RPMI7951 (cell line): ENCODE results near the gene FILIP1L. TPM values are rescaled to one million over a fixed set of nuclear protein-coding genes. Genes with fewer than 3 reads are reported as not detected.

Experiments
- DNase-seq: peaks from one replicate; pipeline ENCODE4 v3.0.0-alpha.2; 2012; ENCODE audit warnings: low read depth
- total RNA-seq: library from RNA; depleted of rRNA; stranded (reverse); fragments of >200 nt; shearing (Covaris generic); gene quantifications from 2 replicates; pipeline ENCODE4 v1.2.3, GENCODE V29; 2014

The FILIP1L gene
- total RNA-seq, 1 experiment from 2014 or later, result not detected

DNA sequence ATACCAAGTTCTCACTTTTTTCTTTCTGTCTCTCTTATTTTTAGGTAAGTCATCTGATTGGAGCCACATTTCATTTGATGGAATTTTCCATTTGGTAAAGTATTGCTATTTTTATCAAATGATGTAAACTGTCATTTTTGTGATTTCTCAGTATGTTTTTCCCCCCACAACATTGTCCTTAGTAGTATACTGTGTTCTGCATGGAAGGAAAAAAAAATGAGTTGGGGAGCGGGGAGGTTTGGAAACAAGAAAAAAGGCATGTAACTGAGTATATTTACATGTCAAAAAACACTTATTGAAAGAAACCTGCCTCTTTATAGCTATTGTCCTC, 104.2 kb downstream of the FILIP1L start:
- DNase-seq, result no peak

DNA sequence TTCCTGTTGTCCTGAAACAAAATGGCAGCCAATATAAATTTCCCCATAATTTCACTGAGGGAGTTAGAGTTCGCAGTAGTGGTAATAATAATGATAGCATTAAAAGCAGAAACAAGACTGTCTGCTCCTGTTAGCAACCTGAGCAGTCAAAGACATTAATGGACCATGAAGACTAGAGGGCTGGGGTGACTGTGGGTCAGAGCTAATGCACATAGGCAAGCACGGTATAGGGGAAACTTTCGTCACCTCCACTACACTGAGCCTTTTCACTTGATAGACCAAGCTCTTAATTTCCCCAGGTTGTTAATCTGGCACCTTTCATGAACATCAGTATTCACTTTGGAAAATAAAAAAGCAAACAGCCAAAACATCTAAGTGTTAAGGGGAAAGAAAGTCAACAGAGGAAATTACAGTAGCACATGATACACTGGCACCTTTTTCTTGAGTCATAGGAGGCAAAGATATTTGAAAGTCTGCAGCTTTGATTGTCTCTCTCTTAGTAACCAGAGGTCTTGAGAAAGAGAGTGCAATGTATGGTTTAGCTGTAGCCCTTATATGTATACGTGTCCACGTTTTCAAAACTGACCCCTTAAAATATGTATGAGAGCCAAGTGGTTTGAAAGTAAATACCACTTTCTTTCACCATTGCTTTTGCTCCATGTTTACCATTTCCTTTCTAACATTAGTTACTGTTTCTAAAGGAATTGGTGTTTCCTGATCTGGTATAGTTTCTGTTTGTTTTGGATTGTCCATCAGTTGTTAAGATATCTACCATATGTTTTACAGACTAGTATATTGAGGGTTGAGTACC, 104.8 kb downstream of the FILIP1L start:
- no peak for DNase-seq

DNA sequence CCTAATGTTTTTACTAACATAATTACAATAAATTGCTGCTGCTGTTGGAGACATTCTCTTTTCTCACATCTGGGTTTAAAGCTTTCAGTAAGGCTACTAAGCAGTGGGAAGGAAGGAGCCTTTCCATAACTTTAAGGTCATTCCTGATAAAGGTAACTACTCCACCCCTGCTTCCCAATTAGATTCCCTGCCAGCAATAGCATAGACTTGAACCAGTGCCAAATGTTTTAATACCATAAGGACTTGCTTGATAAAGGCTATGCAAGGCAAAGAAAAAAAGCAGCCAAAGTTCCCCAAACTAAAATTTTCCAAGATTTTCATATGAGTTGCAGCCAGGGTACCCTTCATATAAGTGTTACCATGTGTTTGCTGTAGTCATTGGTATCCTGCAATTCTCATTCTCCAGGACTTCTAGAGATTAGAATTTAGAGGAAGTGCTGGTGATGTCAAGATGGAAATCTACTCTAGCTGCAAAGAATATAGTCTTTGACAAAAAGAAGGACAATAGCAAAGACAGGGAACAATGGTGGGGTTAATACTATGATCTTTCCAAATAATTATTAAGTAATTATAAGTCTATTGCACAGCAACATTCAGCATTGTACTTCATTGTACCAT, 106.1 kb downstream of the FILIP1L start:
- no peak for DNase-seq

DNA sequence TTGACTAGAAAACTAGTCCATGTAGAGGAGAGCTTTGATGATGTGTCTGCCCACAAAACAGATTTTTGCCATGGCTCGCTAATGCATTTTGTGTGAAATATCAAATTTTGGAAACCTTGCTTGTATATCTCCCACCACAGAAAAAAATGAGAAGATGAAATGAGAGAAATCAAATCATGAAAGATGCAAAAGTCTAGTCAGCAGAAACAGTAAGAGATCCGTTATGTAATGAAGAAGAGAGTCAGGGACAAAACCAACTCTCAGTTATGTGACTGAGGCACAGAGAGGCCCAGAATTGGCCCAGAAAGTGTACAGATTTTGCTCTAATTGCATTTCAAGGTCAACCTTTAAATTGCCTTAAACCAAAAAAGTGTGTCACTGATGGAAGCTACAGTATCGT, 107.0 kb downstream of the FILIP1L start:
- DNase-seq, result no peak

DNA sequence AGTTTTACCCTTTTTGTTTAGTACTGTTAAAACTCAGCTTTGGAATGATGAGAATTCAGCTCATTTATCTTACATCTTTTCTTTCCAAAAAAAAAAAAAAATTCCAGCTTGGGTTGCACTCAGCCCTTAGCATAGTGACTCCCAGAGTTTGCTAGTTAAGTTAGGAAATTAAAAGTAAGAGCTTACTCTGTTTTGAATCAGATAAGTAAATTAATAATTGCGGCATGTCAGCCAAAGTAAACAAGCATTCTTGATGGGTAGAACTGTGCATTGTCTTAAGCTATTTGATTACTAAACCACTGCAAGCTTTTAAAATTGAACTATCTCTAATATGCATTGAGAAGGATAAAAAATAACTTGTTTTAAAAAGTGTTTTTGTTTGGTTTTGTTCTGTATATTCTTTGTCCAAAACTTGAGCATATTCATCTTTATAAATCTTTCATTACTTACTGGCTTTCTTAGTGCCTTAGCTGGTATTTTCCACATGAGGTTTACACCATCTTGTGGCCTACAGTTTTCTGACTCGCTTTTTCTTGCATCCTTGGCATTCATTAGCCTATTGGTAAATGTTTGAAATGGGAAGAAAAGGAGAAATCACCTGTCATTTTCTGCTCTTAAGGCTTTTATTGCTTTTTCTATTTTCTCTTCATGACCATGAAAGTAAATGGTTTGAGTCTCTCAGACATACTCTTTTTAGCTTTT, 107.6 kb downstream of the FILIP1L start:
- DNase-seq, result peak; percentile 36

DNA sequence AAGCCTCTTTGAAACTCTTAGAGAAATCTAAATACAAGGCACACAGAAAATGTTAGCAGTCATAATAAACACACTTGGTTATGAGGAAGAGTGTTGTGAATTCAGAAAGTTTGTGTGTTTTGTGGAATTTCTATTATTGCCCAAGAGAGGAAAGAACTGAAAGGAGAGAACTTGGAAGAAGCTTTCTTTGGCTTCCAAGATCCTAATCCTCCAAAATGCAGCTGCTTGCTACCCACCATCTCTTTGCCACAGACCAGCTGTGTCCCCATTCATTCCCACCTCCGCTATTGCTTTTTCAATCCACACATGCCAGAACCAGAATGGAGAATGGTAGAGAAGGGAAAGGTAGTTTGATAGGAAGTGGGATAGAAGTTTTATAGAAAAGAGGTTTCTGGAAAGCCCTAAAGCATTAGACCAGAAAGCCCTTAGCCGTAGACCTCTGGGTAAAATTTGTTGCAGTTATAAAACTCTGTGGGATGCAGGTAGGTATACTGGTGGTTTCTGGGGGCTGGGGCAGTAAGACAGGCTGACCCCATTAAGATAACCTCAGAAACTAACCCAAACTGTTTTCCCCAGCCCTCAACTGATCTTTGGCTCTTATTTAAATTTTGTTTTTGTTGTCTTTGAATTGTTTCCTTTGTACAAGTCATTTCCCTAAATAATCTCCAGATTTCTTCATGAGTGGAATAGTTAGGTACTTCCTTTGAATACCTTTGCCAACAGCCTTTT, 108.5 kb downstream of the FILIP1L start:
- no peak for DNase-seq

DNA sequence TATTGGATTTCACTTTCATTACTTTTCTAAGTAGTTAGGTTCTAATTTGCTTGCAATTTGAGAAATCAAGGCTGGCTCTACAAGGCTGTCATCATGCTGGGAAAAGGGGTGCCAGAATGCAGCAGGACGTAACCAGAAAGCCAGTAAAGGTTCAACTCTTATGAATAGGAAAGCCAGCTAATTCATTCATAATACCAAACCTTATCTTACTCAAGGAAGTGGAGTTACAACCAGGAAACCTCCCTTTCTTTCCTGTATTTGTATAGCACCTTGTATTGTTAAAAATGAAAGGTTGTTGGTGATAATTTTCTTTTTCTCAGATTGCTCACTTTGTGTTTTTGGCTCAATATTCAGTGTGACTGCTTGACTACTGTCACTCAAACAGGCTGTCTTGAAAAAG, 109.4 kb downstream of the FILIP1L start:
- DNase-seq, result no peak

DNA sequence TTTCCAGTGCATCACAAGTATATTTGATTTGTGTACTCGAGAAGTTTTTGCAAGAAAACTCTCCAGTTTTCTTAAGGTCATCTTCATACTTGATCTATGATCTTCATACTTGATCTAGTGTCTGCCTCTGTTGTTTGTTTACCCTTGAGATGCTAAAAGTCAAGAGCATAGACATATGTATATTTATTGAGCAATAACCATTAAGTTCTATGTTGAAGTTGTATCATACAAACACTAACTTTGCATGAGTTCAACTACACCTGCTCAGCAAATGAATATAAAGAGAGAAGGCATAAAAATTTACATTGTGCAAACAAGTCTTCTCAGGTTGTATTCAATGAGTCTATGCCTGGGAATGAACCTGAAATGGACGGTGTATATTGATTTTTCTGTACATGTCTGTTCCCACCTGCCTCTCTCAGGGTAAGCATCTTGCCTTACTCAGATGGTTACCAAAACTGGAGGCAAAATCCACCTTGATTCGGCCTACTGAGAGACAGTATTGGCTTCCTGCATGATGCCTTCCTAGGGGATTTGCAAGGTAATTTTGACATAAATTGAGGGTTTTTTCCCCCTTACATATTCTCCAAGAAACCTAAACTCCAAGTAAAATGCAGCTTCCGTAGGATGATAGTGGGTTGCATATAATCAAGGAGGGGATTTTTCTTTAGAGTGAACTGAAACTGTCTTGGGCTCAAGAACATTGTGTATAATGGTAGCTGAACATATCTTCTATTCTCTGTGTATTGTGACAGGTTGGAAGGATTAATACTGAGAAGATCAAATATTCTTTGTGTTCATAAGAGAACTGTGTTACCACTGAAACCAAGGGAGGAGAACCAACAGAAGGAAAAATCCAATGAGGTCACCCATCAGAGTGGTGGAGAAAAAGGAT, 110.4 kb downstream of the FILIP1L start:
- DNase-seq, result no peak

DNA sequence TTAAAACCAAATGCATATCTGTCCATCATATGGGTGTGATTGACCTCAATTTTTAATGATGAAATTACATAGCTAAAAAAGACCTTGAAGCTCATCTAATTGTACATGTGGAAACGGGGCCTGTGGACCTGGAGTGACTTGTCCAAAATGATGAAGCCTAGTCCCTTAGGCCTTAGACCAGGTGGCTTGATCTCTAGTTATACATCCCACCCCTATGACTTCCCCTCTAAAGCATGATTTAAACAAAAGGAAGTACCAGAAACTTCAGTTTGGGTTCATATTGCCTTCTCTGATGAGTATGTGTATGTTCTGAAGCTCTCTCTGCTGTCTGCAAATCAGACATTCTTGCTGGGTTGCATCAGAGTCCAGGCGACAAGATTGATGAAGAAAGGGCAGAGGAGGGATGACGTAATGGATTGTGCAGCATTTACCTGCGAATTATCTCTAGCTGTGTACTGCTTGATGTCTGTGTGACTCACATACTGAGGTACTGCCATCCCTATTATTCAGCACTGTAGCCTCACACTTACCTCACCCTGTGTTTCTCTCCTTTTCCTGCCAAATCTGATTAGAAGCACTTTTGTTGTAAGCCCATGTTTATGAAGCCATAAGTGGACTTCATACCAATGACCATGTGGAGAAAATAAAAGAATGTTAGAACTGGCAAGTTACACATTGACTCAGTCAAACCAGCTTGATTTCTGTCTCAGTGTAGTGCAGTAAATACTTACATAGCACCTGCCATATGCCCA, 111.5 kb downstream of the FILIP1L start:
- DNase-seq, result peak; percentile 73

DNA sequence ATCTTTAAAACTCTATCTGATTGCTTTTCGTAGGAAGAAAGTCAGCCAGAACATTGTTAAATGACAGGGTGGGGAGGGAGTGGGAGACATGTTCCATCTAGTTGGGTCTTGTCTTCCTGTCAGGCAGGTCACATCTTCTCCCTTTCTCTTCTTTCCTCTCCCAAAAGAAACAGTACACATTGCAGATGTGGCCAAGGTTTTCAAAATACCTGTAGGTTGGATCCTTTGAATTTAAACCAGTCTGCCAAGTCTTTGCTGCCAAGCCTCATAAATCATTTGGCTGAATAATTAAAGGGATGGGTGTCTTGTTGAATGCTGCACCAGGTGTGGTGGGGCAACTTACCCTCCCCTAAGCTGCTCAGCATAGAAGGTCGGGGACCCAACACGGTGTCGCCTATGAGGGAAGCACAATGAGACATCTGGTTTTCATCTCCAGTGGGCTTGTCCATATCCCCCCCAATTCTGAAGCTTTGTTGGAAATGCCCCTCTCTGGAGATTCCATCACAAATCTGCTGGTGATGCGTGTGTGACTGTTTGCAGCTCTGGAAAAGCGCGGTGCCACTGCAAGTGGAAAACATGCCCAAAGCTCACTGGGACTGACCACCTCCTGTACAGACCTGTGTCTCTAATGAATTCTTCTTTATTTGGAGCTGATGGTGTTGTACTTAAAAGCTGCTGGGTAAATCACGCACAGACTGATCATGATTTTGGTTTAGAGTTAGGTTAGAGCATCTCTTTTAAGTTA, 112.6 kb downstream of the FILIP1L start:
- no peak for DNase-seq

DNA sequence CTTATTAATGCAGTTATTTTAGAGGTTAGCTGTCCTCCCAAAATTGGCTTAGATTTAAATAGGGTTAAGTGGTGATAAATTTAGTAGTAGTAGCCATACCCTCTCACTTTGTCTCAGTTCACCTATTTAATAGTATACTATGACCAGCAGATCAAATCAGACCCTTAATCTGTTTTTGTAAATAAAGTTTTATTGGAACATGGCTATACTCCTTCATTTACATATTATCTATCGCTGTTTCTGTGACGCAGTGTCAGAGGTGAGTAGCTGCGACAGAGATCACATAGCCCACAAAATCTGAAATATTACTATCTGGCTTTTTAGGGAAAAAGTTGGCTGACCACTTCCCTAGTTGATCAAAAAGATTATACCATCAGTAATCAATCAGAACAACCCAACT, 113.2 kb downstream of the FILIP1L start:
- no peak for DNase-seq

DNA sequence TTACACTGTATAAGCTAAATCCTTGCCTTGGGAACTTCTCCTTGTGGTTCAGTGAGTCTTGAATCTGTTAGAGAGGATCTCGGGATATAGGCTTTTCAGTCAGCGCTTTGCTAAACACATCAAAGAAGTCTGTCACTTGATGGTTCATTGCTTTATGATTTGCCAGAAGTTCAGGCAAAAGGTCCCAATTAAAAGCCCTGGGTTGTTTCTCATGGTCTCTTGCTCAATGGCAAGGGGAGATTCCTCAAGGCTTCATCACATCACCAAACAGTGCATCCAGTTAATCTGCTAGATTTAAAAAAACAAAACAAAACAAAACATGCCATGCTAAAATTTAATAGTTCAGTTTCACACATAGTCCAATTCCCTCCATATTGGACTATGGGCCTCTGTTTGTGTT, 114.8 kb downstream of the FILIP1L start:
- DNase-seq, result no peak

DNA sequence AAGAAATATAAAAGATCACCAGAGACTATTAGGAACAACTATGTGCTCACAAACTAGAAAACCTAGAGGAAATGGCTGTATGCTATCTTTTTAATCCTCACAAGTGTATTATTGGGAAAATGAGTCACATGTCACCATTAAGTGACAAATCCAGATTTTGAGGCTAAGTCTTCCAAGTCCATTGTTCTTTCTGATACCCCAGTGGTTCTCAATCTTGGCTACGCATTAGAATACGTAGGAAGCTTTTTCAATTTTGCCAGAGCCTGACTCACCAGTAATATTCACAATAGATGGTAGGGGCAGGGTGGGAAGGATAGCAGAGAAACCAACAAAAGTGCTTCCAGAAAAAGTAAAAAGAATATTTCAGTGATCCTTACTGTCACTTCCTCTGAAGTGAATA, 117.0 kb downstream of the FILIP1L start:
- DNase-seq, result no peak

DNA sequence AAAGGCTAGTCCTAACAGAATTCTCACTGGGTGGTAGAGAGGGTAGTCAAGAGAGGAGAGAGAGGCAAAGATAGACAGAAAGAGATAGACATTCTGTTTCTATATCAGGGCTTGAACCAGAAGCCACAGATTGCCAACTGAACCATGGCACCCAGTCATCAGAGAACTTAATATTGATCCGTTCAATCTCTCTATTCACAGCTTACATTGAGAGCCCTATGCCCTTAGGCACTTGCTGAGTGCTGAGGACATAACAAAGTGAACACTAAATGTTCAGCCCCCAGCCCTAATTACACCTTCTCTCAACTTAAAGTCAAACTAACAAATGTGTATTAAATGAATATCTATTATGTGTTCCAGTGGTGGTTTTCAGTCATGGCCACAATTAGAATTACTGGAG, 124.1 kb downstream of the FILIP1L start:
- DNase-seq, result no peak

DNA sequence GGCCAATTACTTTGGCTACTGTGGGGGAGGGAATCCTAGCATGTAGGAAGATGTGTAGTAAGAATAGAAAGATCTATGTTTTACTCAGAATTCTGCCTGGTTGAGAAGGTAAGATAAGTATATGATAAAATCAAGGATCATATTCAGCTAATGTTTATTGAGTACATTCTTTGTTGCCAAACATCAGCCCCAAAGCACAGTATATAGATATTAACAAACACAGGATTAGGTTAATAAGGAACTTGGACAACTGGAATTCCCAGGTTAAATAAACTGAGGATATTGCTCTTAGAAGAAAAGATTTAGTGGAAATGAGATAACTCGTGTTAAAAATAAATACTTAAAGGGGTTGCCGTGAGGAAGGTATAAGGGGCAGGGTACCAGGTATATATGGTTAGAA, 129.6 kb downstream of the FILIP1L start:
- no peak for DNase-seq

DNA sequence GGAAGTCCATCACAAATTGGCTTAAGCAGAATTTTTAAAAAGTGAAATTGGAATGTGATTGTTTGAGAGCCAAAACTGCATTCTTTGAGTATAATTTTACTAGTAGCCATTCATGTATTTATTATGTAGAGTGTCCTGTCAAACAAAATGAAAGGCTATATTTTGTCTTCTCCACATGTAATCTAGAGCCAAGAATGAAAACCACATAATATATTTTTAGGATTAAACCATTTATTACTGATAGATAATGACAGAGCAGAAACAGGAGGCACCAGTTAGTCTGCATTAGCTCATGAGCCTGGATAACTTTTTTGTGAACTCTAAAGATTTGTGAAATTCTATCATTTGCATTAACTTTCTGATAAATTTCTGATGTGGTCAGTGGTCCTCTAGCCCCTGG, 130.2 kb downstream of the FILIP1L start:
- no peak for DNase-seq

DNA sequence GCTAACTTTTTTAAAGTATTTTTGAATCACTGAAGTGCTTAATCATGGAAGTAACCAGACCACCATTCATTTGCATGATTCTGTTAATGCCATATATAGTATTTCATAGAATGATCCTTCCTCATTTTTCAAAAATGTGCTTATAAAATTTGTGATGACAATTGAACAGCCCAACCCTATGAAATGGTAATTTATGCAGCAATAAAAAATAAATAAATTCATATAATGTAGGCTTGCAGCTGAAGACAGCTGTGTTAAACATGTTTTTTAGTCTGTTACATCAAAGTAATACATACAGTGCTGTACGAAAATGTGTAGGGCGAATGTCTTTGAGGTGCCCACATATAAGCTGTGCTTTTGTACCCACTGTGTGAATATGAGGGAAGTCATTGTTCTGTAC, 131.7 kb downstream of the FILIP1L start:
- DNase-seq, result no peak

DNA sequence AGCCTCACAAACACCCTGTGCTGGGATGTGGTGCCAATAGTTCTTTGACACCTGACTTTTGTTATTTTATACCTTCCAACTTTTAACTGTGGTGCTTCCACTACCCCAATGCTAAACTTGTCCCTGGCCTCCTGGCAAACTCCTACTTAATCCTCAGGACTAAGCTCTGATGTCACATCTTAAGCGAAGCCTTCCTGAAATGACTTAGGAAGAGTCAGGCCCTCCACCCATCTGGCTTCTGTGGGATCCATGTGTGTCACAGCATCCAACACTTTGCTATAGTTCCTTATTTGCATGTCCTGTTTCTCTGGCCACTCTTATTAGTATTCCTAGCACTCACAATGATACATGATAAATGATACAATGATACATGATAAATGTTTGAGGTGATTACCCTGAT, 133.2 kb downstream of the FILIP1L start:
- no peak for DNase-seq

DNA sequence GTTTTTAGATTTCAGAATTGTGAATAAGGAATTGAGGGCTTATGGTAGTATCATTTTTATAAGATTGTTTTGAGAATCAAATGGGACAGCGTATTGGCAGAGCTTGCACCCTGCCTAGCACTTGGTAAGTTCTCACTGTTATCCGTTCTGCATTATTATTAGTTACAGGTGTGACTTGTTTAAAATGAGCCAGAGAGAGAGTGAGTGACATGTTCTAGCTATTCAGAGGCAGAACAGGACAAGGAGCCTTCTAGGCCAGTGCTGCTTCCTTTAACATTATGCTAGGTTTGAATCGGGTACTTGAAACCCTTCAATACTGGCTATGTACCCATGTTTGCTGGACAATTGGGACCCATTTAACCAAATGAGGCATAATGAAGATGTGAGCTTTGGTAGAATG, 133.7 kb downstream of the FILIP1L start:
- DNase-seq, result no peak

DNA sequence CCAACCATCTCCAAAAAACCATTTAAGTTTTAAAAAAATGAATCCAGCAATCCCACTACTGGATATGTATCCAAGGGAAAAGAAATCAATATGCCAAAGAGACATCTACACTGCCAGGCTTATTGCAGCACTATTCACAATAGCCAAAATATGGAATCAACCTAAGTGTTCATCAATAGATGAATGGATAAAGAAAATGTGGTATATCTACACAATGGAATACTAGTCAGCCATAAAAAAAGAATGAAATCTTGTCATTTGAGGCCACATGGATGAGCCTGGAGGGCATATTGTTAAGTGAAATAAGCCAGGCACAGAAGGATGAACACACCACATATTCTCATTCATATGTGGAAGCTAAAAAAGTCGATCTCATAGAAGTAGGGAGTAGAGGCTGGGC, 136.1 kb downstream of the FILIP1L start:
- no peak for DNase-seq
